SW 1271 (cell line): ENCODE data around the gene APBA2.

Experiments used
- DNase-seq, 2 experiments: peaks; one replicate each; lab custom pipeline; 2025; lab: John Stamatoyannopoulos, UW

The APBA2 gene

DNA sequence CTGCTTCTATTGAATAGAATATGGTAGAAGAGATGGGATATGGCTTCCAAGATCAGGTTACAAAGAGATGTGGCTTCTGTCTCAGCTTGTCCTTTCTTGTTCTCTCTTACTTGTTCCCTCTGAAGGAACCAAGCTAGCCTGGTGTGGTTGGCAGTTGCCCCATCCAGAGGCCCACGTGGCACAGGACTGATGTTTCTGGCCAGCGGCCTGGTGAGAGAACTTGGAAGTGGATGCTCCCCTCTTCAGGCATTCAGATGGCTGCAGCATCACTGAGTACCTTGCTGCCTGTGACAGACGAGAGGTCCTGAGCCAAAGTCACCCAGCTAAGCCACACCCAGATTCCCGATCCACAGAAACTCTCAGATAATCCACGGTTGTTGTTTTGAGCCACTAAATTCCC is 200.2 kb downstream of the APBA2 start:
- no peak for DNase-seq

DNA sequence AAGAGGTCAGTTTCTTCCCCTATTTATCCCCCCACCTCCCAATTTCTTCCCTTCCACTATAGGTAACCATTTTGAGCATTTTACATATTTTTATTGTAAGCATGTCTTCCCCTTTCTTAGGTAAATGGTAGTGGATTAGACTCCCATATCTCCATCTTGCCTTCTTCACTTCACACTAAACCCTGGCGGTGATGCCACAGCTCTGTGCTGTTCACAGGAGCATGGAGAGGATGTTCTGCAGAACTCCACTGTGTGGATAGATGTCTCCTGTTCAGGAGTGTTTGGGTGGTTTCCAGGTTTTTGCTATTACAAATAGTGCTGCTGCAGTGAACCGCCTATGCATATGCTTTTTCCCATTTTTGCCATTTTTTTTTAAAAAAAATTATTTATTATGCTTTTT is 201.1 kb downstream of the APBA2 start:
- DNase-seq = no peak

DNA sequence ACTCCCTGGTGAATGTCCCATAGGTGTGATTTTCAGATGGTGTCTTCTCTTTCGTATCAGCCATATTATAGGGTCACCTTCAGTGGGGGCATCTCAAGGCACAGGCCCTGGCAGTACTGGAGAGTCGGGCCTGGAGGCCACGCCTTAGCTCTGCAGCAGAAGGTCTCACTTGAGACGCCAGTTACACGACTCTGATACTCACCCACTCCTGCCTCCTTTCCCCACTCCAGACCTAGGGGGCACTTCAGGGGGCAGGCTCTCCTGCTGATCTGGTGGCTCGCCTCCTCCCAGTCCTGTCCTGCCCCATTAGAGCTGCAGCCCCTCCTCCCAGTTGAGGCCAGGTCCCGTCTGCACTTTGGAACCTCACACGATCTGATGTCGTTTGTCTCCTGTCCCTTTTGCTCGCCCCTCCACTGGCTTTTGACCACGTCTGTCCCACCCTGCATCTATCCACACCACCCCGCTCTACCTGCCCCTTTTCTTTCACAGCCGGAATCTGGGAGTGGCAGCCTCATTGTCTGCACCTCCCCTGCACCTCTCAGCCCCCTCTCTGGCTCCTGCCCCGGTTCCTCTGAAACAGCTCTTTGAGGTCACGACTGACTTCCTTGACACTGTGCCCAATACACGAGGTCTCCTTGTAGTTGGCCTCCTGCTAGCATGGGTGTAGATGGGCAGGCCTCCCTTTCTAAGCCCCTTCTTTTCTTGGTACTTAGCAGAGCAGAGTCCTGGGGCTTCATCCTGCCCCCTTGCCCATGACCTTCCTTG is 201.9 kb downstream of the APBA2 start:
- DNase-seq = no peak

DNA sequence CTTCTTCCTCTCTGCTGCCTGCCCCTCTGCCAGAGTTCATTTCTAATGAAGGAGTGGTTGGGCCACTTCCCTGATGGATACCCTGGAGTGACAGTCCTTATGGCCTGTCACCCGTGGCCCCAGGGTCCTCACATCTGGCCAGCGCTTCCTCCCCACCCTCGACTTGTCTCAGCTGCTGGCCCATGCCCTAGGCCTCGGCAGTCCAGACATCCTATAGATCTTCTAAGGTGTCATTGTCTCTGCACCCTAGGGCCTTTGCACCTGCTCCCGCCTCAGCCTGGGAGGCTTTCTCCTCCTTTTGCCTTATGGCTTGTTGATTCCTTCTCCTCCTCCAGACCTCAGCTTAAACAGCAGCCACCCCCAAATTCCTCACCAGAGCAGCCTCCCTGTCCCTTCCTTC is 202.9 kb downstream of the APBA2 start:
- no peak for DNase-seq

GRCh38 chr15:29089731-29090616 is 204.2 kb downstream of the APBA2 start:
- no peak for DNase-seq

DNA sequence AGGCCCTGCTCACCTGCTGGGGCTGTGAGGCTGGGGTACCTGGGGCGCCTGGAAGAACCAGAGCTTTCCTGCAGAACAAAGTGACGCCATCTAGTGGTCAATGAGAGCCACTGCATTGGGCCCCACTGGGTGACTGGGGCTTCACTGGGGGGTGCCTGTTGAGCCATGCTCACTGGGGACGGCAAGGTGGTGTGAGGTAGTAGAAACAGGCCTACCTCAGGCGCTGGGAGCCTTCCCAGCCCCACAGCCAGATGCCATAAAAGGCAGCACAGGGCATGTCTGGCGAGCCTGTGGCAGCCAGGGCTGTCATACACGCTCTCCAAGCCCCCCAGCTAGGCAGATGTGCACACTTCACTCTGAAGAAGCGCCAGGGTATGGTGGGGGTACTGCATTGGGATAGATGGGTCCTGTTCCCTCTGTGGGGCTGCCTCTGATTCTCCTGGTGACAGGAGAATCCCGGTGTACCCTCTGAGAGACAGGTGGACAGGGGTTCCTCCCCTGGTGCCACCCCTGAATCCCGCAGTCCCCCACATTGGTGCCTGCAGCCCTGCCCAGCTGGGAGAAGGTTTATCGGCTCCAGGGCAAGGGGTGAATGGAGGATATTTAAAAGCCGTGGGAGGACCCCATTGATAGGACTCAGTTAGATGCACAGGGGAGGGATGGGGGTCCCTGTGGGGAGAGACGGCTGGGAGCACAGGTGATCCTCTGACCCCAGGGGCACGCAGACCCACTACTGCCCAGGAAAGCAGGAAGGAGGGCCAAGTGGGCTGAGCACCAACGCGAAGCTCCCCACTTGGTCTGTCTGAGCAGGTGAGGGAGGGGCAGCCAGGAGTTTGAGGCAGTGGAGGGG is 205.1 kb downstream of the APBA2 start:
- DNase-seq = no peak

GRCh38 chr15:29091666-29092065 is 205.9 kb downstream of the APBA2 start:
- DNase-seq = no peak

DNA sequence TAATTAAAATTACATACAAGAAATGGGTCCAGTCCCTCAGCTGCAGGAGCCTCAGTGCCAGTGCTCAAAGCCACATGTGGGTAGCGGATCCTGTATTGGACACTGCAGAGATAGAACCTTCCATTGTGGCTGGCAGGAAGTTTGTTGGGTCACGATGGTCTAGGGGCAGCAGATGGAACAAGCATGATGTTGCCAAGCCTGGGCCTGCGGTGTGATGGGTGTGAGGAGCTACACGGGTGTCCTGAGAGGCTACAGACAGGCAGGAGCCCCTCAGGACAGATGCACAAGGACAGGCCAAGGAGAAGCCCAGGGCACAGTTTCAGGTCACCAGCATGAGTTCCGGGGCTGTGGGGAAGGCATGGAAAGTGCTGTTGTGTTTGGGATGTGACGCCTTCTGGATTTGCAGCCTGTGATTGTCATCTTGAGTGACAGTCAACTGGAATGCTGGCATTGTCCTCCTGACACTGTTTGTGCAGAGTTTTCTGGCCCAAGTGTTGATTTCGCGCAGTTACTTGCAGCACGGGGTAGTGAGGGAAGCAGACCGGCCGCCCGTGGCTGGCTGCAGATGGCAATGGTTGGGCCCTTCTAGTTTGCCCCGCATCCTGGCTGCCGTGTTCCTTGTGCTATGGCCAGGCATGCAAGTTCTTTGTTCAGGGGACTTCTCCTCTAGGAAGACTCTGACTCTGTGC is 206.7 kb downstream of the APBA2 start:
- no peak for DNase-seq

GRCh38 chr15:29093065-29093435 is 207.3 kb downstream of the APBA2 start:
- no peak for DNase-seq

- no peak for DNase-seq
Observed at GRCh38 chr15:29093696-29094343, 208.0 kb downstream of the APBA2 start.

GRCh38 chr15:29094711-29095110 is 208.9 kb downstream of the APBA2 start:
- DNase-seq = no peak

GRCh38 chr15:29095746-29096145 is 210.0 kb downstream of the APBA2 start:
- no peak for DNase-seq

DNA sequence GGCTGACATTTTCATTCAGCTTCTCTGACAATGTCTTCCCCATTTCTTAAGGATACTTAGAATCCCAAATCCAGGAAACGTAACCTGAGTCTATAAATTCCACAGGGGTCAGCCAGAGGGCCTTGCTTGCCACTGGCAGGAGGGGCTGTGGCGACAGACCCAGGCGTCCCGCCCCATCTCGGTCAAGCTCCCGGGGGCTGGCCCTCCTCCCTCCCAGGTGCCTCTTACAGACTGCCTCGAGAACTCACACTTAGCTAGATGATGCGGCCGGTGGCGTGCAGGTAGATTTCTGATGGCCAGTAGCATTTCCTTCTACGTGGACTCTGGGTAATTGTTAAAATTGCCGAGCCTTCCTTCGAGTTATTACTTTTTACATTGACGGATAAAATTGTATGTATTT is 211.4 kb downstream of the APBA2 start:
- DNase-seq = no peak

- DNase-seq = no peak
Observed at GRCh38 chr15:29097971-29098370, 212.2 kb downstream of the APBA2 start.

DNA sequence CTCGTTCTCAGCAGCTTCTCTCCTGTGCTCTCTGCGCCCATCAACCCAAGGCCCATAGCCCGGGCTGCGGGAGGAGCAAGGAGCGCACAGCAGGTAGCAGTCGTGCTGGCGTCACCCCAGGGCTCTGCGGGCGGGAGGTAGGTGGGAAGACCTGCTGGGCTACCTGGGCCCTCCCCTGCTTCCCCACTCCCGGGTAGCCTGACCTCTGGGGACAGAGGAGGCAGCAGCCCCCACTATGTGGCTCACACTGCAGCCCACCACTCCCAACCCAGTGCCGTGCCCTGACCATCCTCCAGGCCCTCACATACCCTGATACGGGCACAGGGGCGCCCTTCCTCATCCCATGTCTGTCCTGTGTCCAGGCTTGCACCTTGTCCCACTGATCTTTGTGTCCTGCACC is 212.9 kb downstream of the APBA2 start:
- DNase-seq = no peak

GRCh38 chr15:29099131-29099880 is 213.5 kb downstream of the APBA2 start:
- no peak for DNase-seq

DNA sequence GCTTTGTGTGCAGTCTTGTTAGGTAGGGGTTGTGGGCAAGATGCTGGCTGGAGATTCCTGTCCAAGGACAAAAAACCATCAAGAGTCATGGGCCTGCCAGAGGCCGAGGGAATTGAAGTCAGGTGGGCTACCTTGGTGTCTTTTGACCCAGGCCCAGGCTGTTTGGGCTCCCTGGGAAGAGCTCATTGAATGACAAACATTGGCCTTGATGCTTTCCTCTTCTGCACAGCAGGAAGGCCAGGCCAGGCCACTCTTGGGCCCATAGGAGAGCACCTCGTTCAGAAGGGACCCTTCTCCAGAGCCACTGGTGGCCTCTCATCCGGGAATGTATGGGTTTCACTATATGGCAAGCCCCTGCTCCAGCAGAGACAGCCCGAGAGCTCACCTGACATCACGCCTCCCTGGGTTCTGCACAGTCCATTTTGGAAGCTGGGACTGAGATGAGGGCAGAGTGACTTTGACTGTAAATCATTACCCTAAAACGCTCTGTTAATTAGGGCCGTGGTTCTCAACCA is 214.8 kb downstream of the APBA2 start:
- no peak for DNase-seq

GRCh38 chr15:29101491-29101890 is 215.7 kb downstream of the APBA2 start:
- DNase-seq = no peak

DNA sequence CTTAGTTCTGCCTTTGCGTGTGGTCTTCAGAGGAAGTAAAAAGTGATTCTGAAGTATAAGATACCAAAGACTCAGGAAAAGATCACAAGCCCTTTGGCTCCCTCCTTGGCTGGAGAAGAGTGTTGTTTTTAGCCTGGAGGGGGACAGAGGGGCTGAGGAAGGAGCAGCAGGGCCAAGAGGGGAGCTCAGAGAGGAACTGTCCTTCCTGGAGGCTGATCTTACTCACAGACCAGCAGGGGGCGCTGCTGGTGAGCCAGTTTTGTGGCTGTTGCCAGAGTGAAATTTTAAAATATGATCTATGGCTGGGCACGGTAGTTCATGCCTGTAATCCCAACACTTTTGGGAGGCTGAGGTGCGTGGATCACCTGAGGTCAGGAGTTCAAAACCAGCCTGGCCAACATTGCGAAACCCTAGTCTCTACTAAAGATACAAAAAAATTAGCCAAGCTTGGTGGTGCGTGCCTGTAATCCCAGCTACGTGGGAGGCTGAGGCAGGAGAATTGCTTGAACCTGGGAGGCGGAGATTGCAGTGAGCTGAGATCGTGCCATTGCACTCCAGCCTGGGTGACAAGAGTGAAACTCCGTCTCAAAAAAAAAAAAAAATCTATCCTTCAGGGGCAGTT is 216.5 kb downstream of the APBA2 start:
- DNase-seq = peak in 1 of 2 experiments; percentile 1
